GM12873 (cell line): ENCODE measurements around the gene PCDHGB4.

Experiments
- CTCF ChIP-seq: IDR thresholded peaks from 2 replicates; pipeline ENCODE4 v1.5.1; 2012; ENCODE audit warnings: low read depth, mild to moderate bottlenecking, moderate library complexity, low read length, control low read depth; ENCODE audit not compliant: insufficient read depth; ENCODE audit errors: missing control alignments

Gene PCDHGB4

GRCh38 chr5:141388661-141389060 is 1.2 kb downstream of the PCDHGB4 start:
- TF ChIP-seq CTCF: no peak

DNA sequence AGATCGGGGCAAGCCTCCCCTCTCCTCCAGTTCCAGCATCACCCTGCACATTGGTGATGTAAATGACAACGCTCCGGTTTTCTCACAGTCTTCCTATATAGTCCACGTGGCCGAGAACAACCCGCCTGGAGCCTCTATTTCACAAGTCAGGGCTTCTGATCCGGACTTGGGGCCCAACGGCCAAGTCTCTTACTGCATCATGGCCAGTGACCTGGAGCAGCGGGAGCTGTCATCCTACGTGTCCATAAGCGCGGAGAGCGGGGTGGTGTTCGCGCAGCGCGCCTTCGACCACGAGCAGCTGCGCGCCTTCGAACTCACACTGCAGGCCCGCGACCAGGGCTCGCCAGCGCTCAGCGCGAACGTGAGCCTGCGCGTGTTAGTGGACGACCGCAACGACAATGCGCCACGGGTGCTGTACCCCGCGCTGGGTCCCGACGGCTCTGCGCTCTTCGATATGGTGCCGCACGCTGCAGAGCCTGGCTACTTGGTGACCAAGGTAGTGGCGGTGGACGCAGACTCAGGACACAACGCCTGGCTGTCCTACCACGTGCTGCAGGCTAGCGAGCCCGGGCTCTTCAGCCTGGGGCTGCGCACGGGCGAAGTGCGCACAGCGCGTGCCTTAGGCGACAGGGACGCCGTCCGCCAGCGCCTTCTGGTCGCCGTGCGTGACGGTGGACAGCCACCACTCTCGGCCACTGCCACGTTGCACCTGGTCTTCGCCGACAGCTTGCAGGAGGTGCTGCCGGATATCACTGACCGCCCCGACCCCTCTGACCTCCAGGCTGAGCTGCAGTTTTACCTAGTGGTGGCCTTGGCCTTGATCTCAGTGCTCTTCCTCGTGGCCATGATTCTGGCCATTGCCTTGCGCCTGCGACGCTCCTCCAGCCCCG is 1.9 kb downstream of the PCDHGB4 start:
- TF ChIP-seq CTCF: no peak

DNA sequence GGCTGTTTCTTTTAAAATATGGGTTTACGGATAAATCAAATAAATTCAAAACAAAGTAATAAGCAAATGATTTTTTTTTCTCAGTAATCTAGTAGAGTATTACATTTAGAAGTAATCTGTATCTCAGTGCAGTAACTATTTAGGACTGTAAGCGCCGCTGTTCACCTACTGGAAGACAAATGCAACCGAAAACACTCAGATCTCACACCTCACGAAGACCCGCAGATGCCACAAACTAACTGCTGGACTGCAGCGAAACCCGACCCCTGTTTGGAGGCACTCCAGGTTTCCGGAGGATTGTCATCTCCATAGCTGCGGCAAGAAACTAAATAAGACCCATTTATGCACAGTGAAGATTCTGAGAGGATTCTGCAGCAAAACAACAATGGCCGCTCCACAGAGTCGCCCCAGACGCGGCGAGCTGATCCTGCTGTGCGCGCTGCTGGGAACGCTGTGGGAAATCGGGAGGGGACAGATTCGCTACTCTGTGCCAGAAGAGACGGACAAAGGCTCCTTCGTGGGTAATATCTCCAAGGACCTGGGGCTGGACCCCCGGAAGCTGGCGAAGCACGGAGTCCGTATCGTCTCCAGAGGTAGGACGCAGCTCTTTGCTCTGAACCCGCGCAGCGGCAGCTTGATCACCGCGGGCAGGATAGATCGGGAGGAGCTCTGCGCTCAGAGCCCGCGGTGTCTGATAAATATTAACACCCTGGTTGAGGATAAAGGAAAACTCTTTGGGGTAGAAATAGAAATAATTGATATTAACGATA is 5.1 kb downstream of the PCDHGB4 start, which contains the start of gene PCDHGA8:
Gene PCDHGA8, plus strand, starts transcription at position 205 of the 770 bp plus-strand sequence. Its CDS starts 181 bp downstream, at position 386.
- TF ChIP-seq CTCF: peak; percentile 27

GRCh38 chr5:141393267-141393666 is 5.8 kb downstream of the PCDHGB4 start:
- TF ChIP-seq CTCF: no peak

- peak; percentile 55 for TF ChIP-seq CTCF
Measured at GRCh38 chr5:141397756-141398551, 10.5 kb downstream of the PCDHGB4 start, which contains the start of gene PCDHGB5. Gene PCDHGB5, plus strand, starts transcription at chr5:141397947. Its CDS starts 181 bp downstream, at chr5:141398128.

DNA sequence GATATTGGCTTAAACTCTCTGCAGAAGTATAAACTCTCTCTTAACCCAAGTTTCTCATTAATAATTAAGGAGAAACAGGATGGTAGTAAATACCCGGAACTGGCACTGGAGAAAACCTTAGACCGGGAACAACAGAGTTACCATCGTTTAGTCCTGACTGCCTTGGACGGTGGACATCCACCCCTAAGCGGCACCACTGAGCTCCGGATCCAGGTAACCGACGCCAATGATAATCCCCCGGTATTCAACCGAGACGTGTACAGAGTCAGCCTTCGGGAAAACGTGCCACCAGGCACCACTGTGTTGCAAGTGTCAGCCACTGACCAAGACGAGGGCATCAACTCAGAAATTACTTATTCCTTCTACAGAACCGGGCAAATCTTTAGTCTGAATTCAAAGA is 11.1 kb downstream of the PCDHGB4 start:
- TF ChIP-seq CTCF: no peak
